KMS-11 (cell line): Measurements from ENCODE around the gene TOMM40.

Source experiments
- H2AFZ ChIP-seq: fragments of 200-600 bp; sonication (generic); 2 replicates; pipeline ENCODE4 v1.6.1; 2016; ENCODE audit warnings: antibody characterized with exemption, mixed run types, low read depth
- H3K27ac ChIP-seq: fragments of 200-600 bp; sonication (generic); 2 replicates; pipeline ENCODE4 v1.6.1; 2016; ENCODE audit warnings: mild to moderate bottlenecking, mixed run types
- H3K27me3 ChIP-seq: fragments of 200-600 bp; sonication (generic); 2 replicates; pipeline ENCODE4 v1.6.1; 2017; ENCODE audit warnings: mild to moderate bottlenecking, low read depth, mixed run types, moderate library complexity; ENCODE audit not compliant: insufficient read depth
- H3K36me3 ChIP-seq: fragments of 200-600 bp; sonication (generic); 2 replicates; pipeline ENCODE4 v1.6.1; 2017; ENCODE audit warnings: mild to moderate bottlenecking, mixed run types; ENCODE audit not compliant: insufficient read depth
- H3K4me1 ChIP-seq: fragments of 200-600 bp; sonication (generic); 2 replicates; pipeline ENCODE4 v1.6.1; 2016; ENCODE audit warnings: mild to moderate bottlenecking, low read depth, mixed run types; ENCODE audit not compliant: poor library complexity, severe bottlenecking
- H3K4me2 ChIP-seq: fragments of 200-600 bp; sonication (generic); 2 replicates; pipeline ENCODE4 v1.7.0; 2016; ENCODE audit warnings: mild to moderate bottlenecking, mixed run types
- H3K4me3 ChIP-seq: fragments of 200-600 bp; sonication (generic); IDR thresholded peaks from 2 replicates; pipeline ENCODE4 v1.6.1; 2017; ENCODE audit warnings: low read depth, low read length, mixed read lengths; ENCODE audit not compliant: insufficient read depth
- H3K79me2 ChIP-seq: fragments of 200-600 bp; sonication (generic); 2 replicates; pipeline ENCODE4 v1.6.1; 2016; ENCODE audit warnings: low read depth, mixed run types; ENCODE audit not compliant: insufficient read depth
- H3K9ac ChIP-seq: fragments of 200-600 bp; sonication (generic); 2 replicates; pipeline ENCODE4 v1.6.1; 2016; ENCODE audit warnings: mild to moderate bottlenecking, mixed run types
- H4K20me1 ChIP-seq: fragments of 200-600 bp; sonication (generic); 2 replicates; pipeline ENCODE4 v1.6.1; 2016; ENCODE audit warnings: mild to moderate bottlenecking, mixed run types; ENCODE audit not compliant: insufficient read depth
- TF ChIP-seq, protein P1 (sequence below): fragments of 200-600 bp; sonication (generic); conservative IDR thresholded peaks from 2 replicates; pipeline ENCODE4 v1.6.1; 2017; ENCODE audit warnings: low read depth, mild to moderate bottlenecking, antibody characterized with exemption, low read length, moderate library complexity, mixed read lengths

Gene TOMM40

DNA sequence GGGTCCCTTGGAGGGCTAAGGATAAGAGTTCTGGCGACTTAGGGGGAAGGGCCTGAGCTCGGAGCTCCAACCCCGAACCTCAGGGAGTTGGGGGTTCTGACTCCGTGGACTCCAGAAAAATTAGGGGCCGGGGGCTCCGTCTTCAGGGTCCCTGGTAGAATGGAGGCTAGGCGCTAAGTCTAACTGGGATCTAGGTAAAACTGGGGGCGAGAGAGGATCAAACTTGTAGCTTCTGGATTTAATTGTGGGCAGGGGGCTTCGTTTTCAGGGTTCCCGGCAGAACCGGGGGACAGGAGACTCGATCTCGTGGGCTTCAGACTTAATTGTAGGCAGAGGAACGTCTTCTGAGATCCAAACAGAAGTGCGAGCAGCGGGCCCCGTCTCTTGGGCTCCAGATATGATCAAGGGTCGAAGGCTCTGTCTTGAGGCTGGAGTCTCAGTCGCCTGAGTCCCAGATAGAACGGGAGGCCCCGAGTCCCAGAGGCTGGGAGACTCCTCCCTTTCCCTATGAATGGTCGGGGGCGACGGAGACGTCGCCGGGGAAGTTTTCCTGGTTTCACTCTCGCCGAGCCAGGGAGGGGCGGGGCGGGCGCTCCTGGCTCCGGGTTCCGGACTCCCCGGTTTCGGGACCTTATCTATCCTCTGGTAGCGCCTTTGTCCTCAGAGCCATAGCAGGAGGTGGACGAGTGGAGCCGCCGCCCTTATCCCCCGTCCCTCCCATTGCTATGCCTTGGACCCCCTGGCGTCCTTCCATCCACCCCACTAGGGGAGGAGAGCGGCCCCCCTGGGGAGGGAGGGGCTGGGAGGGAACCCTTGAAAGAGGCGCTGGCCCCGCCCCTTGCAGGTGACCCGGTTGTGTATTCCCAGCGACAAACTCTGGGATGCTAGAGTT lies 43.7 kb upstream of the TOMM40 start:
- Histone ChIP-seq H4K20me1 (no peaks in the 10 kb centered on the region), H3K4me3 (no peak overlapping the region), H3K4me1 (peaks cover 16% of the 10 kb centered on the region), H3K4me2 (peak overlapping the region; percentile 41; the same call in 1 of the 2 replicates), H3K79me2 (no peaks in the 10 kb centered on the region), H3K27me3 (peaks cover 19% of the 10 kb centered on the region), H2AFZ (no peak overlapping the region), H3K9ac (no peak overlapping the region), H3K27ac (no peak overlapping the region), H3K36me3 (no peaks in the 10 kb centered on the region)
- TF ChIP-seq, protein P1, sequence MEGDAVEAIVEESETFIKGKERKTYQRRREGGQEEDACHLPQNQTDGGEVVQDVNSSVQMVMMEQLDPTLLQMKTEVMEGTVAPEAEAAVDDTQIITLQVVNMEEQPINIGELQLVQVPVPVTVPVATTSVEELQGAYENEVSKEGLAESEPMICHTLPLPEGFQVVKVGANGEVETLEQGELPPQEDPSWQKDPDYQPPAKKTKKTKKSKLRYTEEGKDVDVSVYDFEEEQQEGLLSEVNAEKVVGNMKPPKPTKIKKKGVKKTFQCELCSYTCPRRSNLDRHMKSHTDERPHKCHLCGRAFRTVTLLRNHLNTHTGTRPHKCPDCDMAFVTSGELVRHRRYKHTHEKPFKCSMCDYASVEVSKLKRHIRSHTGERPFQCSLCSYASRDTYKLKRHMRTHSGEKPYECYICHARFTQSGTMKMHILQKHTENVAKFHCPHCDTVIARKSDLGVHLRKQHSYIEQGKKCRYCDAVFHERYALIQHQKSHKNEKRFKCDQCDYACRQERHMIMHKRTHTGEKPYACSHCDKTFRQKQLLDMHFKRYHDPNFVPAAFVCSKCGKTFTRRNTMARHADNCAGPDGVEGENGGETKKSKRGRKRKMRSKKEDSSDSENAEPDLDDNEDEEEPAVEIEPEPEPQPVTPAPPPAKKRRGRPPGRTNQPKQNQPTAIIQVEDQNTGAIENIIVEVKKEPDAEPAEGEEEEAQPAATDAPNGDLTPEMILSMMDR: no peak

DNA sequence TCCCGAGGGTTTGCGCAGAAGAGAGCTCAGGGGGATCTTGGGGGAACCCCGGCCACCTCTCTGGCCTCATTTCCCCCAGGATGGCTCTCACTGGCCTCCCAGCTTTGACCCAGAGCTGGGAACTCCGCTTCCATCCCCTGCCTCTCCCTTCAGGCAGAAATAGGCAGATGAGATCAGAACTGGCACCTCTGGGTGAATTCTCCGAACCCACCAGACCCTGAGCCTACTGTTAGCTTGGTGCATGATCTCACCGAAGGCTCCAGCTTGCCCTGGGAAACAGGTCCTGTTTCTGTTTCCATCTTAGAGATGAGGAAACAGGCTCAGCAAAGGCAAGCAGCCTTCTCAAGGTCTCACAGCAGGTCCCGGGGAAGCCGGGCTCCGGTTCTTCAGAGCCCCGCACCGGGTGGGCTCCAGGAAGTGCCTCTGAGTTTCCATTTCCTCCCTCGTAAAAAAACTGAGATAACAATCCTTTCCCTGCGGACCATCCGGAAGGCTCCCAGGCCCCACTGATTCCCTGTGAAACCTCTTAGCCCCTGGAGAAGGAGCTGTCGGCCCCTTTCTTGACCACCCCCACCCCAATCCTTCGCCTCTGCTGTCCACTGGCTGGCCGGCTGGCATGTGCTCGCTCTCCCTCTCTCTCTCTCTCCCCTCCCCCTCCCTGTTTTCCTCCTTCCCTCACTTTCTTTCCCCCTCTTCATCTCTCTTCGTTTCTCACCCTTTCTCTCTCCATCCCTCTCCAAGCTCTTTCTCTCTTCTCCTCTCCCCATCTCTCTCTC lies 42.8 kb upstream of the TOMM40 start:
- no peak overlapping the region for H3K27ac ChIP-seq
- H3K4me2 ChIP-seq: no peak overlapping the region
- H3K4me3 ChIP-seq: no peak overlapping the region

DNA sequence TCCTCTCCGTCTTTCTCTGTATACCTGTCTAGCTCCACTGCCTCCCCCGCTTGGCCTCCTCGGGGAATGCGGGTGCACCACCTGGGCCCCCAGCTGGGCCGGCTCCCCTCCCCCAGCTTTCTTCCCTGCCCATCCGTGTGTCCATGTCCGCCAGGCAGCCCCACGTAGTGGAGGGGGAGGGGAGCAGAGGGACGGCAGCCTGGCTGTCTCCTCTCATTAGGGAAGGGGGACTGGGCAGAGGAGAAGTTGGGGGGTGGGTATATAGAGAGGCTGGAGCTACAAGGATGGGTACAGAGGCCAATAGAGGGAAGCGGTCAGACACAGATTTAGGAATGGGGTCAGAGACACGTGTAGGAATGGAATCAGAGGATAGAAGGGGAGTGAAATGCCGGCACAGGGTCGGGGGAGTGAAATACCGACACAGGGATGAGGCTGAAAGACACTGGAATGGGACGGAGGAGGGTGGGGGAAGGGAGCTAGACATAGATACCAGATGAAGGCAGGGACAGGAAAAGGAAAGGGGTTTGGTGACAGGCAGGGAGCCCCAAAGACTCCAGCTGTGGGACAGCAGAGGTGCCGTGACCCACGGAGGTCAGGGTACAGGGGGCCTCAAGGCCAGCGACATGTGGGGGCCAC lies 42.1 kb upstream of the TOMM40 start:
- Histone ChIP-seq H3K4me2 (no peak overlapping the region), H3K4me3 (no peak overlapping the region), H3K27me3 (peaks cover 19% of the 10 kb centered on the region), H3K36me3 (no peaks in the 10 kb centered on the region), H2AFZ (no peak overlapping the region), H3K27ac (no peak overlapping the region), H3K79me2 (no peaks in the 10 kb centered on the region), H3K9ac (no peak overlapping the region), H3K4me1 (peaks cover 16% of the 10 kb centered on the region), H4K20me1 (no peaks in the 10 kb centered on the region)
- TF ChIP-seq, protein P1: no peak

More for the DNA sequence above, 42.8 kb upstream of the TOMM40 start:
- Histone ChIP-seq H3K79me2 (no peaks in the 10 kb centered on the region), H3K4me1 (peaks cover 16% of the 10 kb centered on the region), H3K36me3 (no peaks in the 10 kb centered on the region), H2AFZ (no peak overlapping the region), H3K27me3 (peaks cover 19% of the 10 kb centered on the region), H4K20me1 (no peaks in the 10 kb centered on the region), H3K9ac (no peak overlapping the region)
- TF ChIP-seq, protein P1: no peak

GRCh38 chr19:44850641-44851109 lies 40.4 kb upstream of the TOMM40 start:
- Histone ChIP-seq H3K4me2 (no peak overlapping the region), H3K27ac (no peak overlapping the region), H3K79me2 (no peaks in the 10 kb centered on the region)

More at GRCh38 chr19:44850641-44851109, 40.4 kb upstream of the TOMM40 start:
- Histone ChIP-seq H3K27me3 (peaks cover 19% of the 10 kb centered on the region), H3K4me3 (no peak overlapping the region), H2AFZ (no peak overlapping the region), H3K4me1 (peaks cover 5% of the 10 kb centered on the region), H3K36me3 (no peaks in the 10 kb centered on the region), H4K20me1 (no peaks in the 10 kb centered on the region), H3K9ac (no peak overlapping the region)
- TF ChIP-seq, protein P1: no peak
